HuH-7.5 (cell line): Measurements from ENCODE around the gene ARHGEF28.

Experiments used
- DNase-seq: peaks from one replicate; pipeline ENCODE4 v3.0.0; 2011; ENCODE audit warnings: low spot score

Gene ARHGEF28

DNA sequence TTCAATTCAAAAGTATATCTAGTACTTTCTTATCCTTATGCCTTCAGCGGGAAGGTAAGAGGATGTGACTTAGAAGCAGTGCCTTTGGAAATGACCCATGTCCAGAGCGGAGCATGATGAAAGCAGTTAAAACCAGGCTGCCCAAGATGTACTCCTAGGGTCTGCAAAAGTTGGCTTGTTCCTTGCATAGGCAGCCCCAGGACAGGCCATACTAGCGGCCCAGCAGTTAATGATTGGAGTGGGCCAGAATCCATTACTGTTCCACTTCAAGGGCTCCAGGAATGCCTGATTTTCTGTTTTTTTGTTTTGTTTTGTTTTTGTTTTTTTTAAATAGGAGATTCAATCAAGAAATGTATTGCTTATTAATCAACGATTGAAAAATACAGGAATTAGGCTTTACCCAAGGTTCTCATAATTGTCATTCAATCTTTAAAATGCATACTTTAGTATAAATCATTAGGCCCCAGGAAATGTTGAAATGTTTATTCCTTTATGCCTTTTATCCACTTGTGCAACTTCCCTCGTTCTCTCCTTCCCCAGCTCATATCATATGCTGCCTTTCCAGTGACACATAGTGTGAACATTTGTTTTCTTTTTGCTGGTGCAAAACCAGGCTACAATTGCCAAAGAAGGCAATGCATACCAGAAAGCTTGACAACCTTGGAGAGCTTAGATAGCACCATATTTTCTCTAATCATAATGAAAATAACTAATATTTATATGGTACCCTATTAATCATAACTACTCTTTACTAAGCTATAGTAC is 190.8 kb downstream of the ARHGEF28 start:
- DNase-seq = no peak

DNA sequence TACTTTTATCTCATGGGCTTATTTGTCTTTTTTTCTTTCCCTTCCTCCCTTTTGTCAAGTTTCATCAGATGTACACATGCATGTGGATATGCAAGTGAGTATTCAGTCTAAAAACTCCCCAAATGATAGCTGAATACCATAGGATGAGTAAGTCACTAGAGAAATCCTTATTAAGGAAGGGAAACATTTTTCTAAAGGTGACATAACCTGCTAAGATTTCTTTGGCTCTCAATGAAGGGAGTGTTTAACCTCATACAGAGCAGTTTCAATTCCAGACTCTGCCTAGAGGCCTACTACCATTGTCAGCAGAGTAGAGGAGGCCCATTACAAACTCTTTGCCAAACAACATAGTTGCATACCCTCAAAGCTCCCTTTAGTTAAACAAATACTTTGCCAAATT is 192.4 kb downstream of the ARHGEF28 start:
- DNase-seq = no peak

DNA sequence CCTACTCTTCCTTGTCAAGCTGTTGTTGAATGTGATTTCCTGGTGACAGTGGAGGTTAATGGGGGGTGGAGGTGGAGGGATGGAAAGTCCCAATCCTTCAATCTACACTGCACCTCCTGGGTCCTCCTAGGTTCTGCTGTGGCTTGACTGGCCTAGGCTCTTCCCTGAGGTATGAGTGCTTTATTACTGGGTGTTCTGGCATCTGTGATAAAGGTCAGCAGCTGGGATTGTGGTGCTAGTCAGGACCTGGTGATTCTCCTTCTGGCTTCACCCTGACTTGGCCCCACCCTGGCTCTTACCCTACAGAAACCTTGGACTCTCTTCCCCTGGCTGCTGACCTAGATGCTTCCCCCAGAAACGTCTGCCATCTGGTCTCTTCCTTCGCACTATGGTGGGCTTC is 194.3 kb downstream of the ARHGEF28 start:
- no peak for DNase-seq

DNA sequence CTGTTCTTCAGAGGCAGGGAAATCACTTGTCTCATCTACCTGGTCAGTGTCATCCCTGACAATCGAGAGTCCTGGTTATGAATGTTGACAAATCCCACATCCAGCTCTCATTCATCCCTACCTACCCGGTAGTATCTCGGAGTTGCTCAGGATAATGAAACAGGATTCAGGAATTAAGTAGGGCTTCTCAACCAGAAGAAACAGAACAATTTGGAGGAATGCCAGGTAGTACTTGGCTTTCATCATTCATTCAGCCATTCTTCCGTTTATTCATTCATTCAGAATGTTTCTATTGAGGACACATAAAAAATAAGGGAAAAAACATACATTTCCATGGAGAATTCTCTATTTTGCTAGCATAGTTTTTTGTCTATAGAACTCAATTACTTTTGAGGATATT is 195.0 kb downstream of the ARHGEF28 start:
- DNase-seq = no peak

DNA sequence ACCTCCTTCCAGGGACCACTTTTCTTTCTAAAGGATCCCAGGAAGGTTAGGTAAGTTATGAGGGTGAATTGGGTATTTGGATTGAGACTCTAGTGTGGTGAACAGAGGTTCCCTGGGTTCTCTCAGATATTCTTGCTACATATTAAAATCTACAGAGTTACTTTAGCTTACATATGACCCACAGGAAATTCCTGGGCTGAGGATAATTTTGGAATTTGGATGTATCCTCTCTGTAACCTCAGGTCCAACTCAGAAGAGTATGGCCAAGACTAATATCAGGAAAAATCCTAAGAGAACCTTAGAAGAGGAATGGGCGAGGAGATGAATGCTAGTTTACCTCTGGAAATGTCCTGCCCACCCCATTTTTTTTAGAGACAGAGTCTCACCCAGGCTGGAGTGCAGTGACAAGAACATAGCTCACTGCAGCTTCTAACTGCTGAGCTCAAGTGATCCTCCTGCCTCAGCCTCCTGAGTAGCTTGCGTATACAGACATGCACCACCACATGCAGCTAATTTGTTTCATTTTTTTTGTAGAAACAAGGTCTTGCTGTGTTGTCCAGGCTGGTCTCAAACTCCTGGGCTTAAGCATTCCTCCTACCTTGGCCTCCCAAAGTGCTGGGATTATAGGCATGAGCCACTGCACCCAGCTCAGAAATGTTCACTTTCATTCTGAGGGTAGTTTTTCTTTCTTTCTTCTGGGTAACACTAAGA is 196.4 kb downstream of the ARHGEF28 start:
- no peak for DNase-seq

DNA sequence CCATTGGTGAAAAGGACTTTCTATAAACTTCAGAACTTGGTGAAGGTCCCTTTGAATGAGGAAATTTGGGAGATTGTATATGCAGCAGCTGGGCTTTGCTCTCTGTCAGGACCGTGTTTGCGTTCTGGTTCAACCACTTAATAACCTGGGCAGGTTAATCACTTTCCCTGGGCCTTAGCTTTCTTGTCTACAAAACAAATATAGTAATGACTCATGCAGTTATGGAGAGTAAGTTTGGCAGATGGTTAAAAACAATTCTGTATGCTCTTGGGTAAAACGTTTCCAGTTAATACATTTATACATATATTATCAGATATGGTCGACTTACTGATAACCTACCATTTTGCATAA is 197.0 kb downstream of the ARHGEF28 start:
- no peak for DNase-seq

DNA sequence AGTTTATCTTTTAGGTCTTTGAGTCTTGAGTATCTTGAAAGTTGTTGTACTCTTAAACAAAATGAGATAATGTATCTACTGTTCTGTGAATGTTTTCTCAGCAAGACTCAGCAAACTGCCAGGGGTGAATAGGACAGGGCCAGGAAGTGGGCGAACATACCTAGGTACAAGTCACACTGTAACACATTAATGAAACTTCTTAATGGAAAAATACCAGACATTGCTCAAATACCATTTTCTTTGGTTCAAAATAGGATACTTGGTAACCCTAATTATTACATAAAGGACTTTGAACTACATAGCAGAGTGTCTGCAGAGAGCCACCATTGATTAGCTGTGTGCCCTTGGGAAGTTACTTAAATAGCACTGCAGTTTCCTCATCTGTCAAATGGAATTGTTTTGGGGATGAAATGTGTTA is 197.5 kb downstream of the ARHGEF28 start:
- DNase-seq = no peak

DNA sequence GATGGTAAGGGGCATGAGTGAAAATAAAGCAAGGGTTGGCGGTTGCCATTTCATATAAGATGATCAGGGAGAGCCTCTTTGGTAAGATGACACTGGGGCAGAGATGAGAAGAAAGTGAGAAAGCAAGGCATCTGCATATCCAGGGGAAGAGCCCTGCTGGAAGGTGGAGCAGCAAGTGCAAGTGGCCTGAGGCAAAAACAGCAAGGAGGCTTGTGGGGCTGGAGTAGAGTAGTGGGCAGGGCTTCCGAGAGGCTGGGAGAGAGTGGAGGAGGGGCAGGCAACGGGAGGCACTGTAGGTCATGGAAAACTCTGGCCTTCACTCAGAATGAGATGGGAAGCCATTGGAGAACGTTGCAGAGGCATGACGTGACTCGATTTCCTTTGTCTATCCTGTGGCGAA is 199.2 kb downstream of the ARHGEF28 start:
- DNase-seq = no peak

DNA sequence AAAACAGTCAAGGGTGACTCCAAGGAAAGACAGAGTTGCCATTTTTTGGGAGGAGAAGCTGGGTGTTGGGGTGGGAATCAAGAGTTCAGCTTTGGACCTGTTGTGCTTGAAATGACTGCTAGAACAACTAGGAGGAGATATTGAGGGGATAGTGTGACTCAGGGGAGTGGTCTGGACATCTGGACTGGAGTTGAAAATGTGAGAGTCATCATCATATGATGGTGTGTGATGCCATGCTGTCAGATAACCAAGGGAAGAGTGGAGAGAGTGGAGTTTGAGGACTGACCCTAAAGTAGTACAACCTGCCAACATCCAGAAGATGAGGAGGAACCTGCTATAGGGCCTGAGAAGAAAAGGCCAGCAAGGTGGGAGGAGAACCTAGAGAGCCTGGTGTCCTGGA is 199.7 kb downstream of the ARHGEF28 start:
- DNase-seq = no peak

DNA sequence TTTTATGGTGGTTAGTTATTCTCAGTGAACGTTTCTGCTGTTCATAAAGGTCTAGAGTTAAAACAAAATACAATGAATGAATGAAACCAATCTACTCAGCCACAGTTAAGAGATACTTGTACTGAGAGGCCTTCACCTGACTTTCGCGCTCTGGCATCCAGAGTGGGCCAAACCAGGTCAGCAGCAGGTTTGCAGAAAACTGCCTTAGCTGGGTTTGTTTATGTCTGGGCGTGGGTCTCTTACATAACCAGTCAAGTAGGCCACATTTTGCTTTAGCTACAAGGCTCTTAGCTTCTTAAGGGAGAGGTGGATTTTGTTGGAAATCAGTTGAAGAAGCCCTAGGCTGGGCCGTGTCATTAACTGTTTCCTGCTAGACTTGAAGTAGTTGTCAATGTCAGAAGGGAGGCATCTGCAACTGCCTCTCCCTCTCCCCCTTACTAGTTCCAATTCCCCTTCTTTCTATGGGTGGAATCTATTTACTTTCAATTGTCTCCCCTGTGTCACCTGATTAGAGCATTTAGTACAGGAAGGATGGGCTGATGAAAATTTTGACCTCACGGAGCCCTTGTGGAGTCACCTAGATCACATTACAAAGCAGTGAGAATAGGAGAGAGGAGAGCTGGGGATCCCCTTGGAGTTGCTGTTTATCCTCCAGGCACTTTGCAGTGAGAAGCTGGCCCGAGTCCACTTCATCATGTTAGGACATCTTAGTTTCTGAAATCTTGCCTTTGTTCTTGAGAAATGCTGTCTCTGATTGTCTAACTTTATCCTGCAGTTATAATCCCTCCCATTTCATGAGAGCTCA is 200.5 kb downstream of the ARHGEF28 start:
- DNase-seq = no peak

DNA sequence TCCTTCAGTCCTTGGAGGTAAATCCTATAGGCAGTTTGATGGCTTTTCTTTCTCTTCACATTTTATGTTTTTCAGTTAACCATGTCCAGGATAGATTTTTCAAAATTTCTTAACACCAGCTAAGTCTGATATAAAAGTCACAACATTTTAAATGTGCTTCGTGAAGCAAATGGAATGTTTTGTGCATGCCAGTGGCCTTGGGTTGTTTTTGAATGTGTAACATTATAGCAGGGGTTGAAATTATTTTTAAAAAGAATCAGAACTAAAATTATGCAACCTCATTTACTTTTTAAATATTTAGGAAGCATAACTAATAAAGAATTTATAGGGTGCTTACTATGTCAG is 201.1 kb downstream of the ARHGEF28 start:
- no peak for DNase-seq

DNA sequence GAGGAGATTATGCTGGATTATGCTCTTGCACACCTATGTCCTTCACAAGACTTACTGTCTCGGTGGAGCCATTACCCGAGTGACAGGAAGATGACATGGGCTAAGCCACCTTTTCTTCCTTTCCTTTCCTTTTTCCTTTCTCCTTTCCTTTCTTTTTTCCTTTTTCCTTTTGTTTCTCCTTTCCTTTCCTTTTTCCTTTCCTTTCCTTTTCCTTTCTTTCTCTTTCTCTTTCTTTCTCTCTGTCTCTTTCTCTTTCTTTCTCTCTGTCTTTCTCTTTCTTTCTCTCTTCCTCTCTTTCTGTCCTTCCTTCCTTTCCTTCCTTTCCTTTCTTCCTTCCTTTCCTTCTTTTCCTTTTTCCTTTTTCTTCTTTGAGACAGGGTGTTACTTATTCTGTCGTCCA is 202.5 kb downstream of the ARHGEF28 start:
- DNase-seq = no peak

DNA sequence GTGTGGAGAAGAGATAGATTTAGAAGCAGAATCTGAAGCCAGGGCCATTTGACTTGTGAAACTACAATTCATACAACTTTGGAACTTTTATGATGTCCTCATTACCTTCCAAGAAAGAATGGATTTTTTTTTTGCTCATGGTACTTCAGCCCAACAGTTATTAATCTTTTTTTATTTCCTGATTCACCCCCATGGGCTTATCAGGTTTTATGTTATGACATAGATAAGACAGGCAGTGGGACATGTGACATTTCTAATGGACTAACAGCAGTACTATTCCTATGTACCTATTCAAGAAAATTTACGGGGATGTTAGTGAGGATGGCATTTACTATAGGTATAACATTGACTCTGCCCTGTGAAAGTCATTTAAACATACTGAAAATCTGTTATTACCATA is 204.7 kb downstream of the ARHGEF28 start:
- no peak for DNase-seq

DNA sequence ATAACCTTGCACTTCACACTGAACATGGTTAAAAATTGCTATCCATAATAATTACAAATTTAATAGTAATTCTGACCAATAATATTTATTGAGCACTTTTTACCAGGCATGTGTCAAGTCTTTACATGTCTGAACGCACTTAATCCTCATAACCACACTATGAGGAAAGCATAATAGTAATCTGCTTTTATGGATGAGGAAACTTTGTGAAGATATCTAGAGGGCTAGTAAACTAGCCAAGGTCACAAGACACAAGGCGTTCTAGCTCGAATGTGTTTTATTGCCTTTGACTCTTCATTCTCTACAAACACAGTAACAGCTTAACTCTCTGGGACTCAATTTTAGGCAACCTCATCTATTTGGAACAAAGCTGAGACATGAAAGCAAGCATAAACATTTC is 205.1 kb downstream of the ARHGEF28 start:
- DNase-seq = no peak

DNA sequence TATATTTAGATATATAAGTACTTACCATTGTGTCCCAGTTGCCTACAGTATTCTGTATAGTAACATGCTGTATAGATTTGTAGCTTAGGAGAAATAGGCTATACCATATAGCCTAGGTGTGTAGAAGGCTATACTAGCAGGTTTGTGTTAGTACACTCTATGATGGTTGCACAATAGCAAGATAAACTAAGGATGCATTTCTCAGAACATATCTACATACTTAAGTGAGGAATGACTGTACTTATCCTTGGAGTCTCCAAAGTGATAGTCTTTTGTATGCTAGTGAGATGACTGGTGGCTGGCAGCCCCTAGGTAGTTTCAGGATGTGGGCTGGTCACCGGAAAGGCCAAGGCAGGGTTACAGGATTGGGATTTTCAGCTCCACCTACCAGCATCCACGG is 208.7 kb downstream of the ARHGEF28 start:
- DNase-seq = no peak

DNA sequence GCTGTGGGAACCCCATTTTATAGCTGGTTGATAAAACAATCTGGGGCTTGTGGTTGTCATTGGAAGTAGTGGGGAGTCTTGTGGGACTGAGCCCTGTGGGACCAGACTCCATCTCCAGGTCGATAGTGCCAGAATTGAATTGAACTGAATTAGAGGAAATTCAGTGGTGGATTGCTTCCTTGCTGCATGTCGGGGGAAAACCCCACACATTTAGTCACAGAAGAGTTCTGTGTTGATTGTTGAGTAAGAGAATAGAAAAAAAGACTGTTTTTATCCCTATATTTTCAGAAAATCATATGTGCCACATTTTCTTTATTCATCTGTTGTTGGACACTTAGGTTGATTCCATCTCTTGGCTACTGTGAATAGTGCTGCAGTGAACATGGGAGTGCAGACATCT is 209.7 kb downstream of the ARHGEF28 start:
- no peak for DNase-seq

DNA sequence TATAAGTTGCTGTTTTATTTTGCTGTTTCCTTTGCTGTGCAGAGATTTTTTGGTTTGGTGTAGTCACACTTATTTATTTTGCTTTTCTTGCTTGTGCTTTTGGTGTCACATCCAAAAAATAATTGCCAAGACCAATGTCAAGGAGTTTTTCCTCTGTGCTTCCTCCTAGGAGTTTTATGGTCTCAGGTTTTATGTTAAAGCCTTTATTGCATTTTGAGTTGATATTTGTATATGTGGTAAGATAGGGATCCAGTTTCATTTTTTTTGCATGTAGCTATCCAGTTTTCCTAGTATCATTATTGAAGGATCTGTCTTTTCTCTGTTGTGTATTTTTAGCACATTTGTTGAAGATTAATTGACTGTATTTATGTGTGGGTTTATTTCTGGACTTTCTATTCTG is 210.6 kb downstream of the ARHGEF28 start:
- no peak for DNase-seq

DNA sequence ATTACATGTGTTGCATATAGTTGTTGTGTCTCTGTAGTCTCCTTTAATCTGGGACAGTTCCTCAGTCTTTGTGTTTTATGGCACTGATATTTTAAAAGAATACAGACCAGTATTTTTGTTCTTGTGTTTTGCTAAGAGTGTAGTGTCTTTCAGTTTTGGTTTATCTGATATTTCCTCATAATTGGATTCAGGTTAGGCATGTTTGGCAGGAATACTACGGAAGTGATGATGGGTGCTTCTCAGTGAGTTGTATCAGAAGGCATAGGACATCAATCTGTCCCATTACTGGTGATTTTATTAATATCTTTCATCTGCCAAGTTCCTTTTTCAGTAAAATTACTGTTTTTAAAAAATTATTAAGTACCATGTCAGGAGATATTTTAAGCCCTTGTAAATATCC is 212.9 kb downstream of the ARHGEF28 start:
- no peak for DNase-seq

DNA sequence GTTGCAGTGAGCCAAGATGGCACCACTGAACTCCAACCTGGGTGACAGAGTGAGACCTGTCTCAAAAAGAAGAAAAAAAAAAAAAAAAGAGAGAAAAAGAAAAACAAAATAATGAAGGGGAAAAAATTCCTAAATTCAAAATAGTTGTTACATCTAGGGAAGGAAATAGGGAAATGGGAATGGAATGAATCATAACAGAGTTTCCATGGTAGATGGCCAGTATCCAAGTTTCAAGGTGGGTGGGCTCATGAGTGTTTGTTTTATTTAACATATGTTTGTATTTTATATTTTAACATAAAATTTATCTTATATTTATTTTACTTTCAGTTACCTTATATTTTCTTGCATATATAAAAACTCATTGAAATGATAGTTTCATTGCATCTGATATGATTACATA is 215.6 kb downstream of the ARHGEF28 start:
- DNase-seq = no peak

DNA sequence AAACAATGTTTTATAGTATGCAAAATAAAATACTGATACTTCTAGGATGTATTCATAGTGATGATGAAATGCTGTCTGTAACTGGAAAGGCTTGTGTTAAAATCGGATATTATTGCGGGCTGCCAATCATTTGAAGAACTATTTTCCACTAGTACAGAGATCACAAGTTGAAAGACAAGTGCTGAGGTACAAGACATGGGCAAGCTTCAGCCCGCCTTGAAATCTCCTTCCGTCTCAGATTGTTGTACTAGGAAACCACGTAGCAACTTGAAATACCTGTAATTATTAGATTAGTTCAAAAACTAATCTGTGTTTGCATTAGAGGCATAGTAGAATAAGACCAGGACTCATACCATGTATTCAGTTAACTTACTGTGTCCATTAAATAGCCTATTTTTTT is 218.2 kb downstream of the ARHGEF28 start:
- DNase-seq = no peak

DNA sequence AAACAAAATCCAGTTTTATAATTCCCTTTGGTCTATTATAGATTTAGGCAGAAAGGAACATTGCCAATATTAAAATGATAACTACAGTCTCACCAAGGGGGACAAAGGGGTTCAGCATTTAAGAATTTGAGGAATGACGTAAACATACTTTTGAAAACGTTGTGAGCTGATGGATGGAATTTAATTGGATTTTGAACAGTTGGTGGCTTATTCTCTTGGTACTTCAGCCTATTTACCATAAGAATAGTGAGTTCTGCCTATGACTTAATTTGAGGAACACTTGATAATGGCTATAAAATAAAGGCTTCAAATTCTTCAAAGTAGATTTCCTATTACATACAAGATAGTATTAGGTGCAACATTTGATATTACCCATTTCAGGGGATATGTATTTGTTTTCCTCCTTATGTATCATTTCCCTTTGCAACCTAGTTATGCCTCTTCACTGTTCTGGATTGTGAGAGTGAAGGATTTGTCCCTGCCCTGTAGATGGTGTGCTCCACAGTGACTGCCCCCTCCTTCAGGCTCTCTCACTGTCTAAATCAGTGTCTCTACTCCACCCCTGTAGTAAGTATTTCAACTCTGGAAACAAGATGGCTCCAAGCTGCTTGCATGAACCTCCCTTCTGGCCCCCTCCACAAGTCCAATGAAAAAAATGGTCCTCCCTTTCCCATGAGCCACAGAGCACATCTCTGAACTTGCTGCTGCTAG is 225.6 kb downstream of the ARHGEF28 start:
- DNase-seq = no peak

DNA sequence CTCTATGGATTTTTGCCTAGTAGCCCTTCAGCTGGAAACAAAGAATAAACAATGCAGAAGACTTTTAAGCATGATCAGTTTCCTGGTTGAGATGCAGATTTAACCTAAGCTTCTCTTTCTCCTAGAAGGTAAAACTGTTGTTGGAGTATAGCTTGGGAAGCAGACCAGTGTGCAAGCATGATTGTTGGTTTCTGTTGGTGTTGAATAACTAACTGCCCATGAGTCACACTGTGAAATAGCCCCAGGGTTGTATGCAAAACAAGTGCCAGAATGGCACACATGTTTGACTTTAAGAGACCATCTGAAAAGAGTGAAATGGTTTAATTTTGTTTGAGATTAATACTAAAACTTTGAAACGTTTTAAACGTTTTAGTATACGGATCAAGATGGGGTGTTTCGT is 227.1 kb downstream of the ARHGEF28 start:
- no peak for DNase-seq

DNA sequence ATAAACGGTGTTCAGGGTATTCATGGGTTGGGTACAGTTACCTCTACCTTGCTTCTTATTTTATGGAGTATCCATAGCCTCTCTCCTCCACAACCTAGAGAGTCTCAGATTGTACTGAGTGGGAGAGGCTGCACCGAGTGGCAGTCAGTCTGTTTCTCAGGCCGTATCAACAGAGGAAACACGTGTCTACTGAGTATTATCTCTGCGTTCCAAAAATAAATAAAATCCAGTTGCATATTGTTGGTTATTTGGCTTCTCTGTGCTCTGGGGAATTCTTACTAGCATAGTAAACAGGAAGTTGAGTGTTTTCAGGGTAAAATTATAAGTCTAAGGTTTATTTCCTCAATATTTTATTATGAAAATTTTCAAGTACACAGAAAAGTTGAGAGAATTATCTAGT is 231.0 kb downstream of the ARHGEF28 start:
- no peak for DNase-seq
